GM12878 (cell line): ENCODE results near the gene ZNG1F. TPM values are rescaled to one million over a fixed set of nuclear protein-coding genes. Genes with fewer than 3 reads are reported as not detected.
"Not testable (repeated sequence)": the region's sequence is repeated elsewhere in the genome, so short reads cannot be mapped to it uniquely, and the experiment has no call there.

ENCODE experiments used
- ATAC-seq: fragments of 200-7000 bp; cut with Tn5 transposase; 3 replicates; pipeline ENCODE4 v1.9.1; 2020; ENCODE audit warnings: mild to moderate bottlenecking, moderate library complexity
- BruUV-seq: library from RNA; stranded (reverse); fragments of 400-500 nt; replicated peaks from 2 replicates; lab custom pipeline; 2021; lab: Mats Ljungman, UMichigan
- CTCF ChIA-PET: fragments of 300-600 bp; sonication (Branson Sonifier 250); formaldehyde crosslinking; extraction: SDS; loops from one replicate; lab custom pipeline; 2021; ENCODE audit warnings: inconsistent platforms; lab: Yijun Ruan, JAX
- POLR2A ChIA-PET: fragments of 350-600 bp; formaldehyde crosslinking; extraction: SDS; loops from one replicate; lab custom pipeline; 2021; ENCODE audit warnings: inconsistent platforms; lab: Charles Lee
- RAD21 ChIA-PET: fragments of 300-600 bp; sonication (Branson Sonifier 250); formaldehyde crosslinking; loops from one replicate; lab custom pipeline; 2023; ENCODE audit warnings: antibody characterized with exemption; ENCODE audit not compliant: unreplicated experiment; lab: Charles Lee
- SMC1A ChIA-PET: fragments of 300-600 bp; sonication (Branson Sonifier 250); formaldehyde crosslinking; loops from one replicate; lab custom pipeline; 2023; ENCODE audit not compliant: unreplicated experiment, uncharacterized antibody; lab: Charles Lee
- DNase-seq: peaks from one replicate; pipeline ENCODE4 v3.0.0-alpha.2; 2011; ENCODE audit warnings: low read depth, low spot score
- FAIRE-seq: peaks from 3 replicates; lab custom pipeline; 2011; peaks lifted over from hg19 to GRCh38; lab: Jason Lieb, UNC
- H2AFZ ChIP-seq: 2 replicates; pipeline ENCODE4 v1.6.0; 2011; ENCODE audit warnings: low read depth, low read length, control low read depth; ENCODE audit not compliant: control insufficient read depth
- H3K27ac ChIP-seq: 2 replicates; pipeline ENCODE4 v1.5.1; 2011; ENCODE audit warnings: control low read depth; ENCODE audit not compliant: control insufficient read depth, insufficient read depth
- H3K27me3 ChIP-seq, 2 experiments: replicated peaks in 1 of 2; 2 replicates each; pipeline versions ENCODE4 v1.6.0 to v1.6.1; 2011; ENCODE audit warnings: low read length in 1 of 2; ENCODE audit not compliant: control insufficient read depth in 2 of 2, insufficient read depth in 2 of 2
- H3K36me3 ChIP-seq, 2 experiments: 2 replicates each; pipeline ENCODE4 v1.5.1; 2011; ENCODE audit warnings: low read length in 1 of 2; ENCODE audit not compliant: control insufficient read depth in 2 of 2, insufficient read depth in 2 of 2
- H3K4me1 ChIP-seq: 2 replicates; pipeline ENCODE4 v1.6.1; 2011; ENCODE audit warnings: mild to moderate bottlenecking, low read length, moderate library complexity, mixed read lengths; ENCODE audit not compliant: control insufficient read depth, insufficient read depth
- H3K4me2 ChIP-seq: 2 replicates; pipeline ENCODE4 v1.6.0; 2011; ENCODE audit warnings: control low read depth; ENCODE audit not compliant: control insufficient read depth, insufficient read depth
- H3K4me3 ChIP-seq: fragments of 200-600 bp; sonication (generic); 2 replicates; pipeline ENCODE4 v1.5.1; 2016
- H3K79me2 ChIP-seq: 2 replicates; pipeline ENCODE4 v1.6.0; 2011; ENCODE audit warnings: low read length; ENCODE audit not compliant: control insufficient read depth, insufficient read depth
- H3K9ac ChIP-seq: 2 replicates; pipeline ENCODE4 v1.8.0; 2011; ENCODE audit warnings: low read length, control low read depth, mixed read lengths; ENCODE audit not compliant: control insufficient read depth, insufficient read depth
- H3K9me3 ChIP-seq: replicated peaks from 3 replicates; pipeline ENCODE4 v1.5.1; 2011; ENCODE audit warnings: mild to moderate bottlenecking, low read length; ENCODE audit not compliant: control insufficient read depth, insufficient read depth
- H4K20me1 ChIP-seq: 2 replicates; pipeline ENCODE4 v1.6.0; 2011; ENCODE audit not compliant: control insufficient read depth, insufficient read depth
- WGBS: methylation state at CpG from one replicate; pipeline ENCODE4 v1.1.6; 2016; ENCODE audit warnings: low lambda C conversion rate; ENCODE audit not compliant: insufficient replicate concordance, insufficient coverage; ENCODE audit errors: missing lambda C conversion rate; 5-methylcytosine and 5-hydroxymethylcytosine counted together
- in situ Hi-C: fragments of 300-500 bp; cut with MboI; formaldehyde crosslinking; loops from 9 replicates; pipeline ENCODE4 v1.14.3; 2018; ENCODE audit warnings: mixed read lengths
- intact Hi-C: fragments of 100-400 bp; cut with micrococcal nuclease; formaldehyde crosslinking; loops from one replicate; pipeline ENCODE4 v1.14.2; 2022; ENCODE audit not compliant: unreplicated experiment
- polyA plus RNA-seq, 11 experiments: library from polyadenylated mRNA; depleted of rRNA in 4 of 11; unstranded in 6 of 11; stranded (reverse) in 5 of 11; fragments of >200 nt; fragmentation: Nextera tagmentation in 4 of 11; fragmentation: Illumina TruSeq in 1 of 11; extraction: Ambion mirVana in 4 of 11; extraction: Trizol in 1 of 11; gene quantifications; 1 replicate in 1 of 11; 2 replicates in 10 of 11; pipeline versions ENCODE4 v1.2.1 to v1.2.3, GENCODE V29; 2011 to 2016; ENCODE audit warnings: inconsistent platforms in 2 of 11, missing spikeins in 2 of 11, low read depth in 1 of 11
- total RNA-seq, 4 experiments: library from RNA; depleted of rRNA in 3 of 4; stranded (reverse); fragments of >200 nt in 3 of 4; fragmentation: Illumina TruSeq in 1 of 4; extraction: Trizol in 1 of 4; gene quantifications; 2 replicates each; pipeline versions ENCODE4 v1.2.1 to v1.2.3, GENCODE V29; 2013 to 2021
- TF ChIP-seq, protein P1 (sequence below), 3 experiments: IDR thresholded peaks in 2 of 3; conservative IDR thresholded peaks in 1 of 3; 2 replicates each; pipeline ENCODE4 v1.5.1; 2011; ENCODE audit warnings: low read depth in 3 of 3, low read length in 3 of 3, mild to moderate bottlenecking in 3 of 3, control low read depth in 2 of 3, moderate library complexity in 2 of 3, inconsistent platforms in 1 of 3, mixed read lengths in 1 of 3; ENCODE audit not compliant: control insufficient read depth in 2 of 3, insufficient read depth in 1 of 3; ENCODE audit errors: extremely low read depth in 1 of 3
- TF ChIP-seq, protein P2 (sequence below): fragments of 450-650 bp; IDR thresholded peaks from 2 replicates; pipeline ENCODE4 v1.6.1; 2016; ENCODE audit warnings: mild to moderate bottlenecking

Gene ZNG1F
- total and polyA plus RNA-seq, 10 of the 15 experiments (the other 5 are each of a cell fraction or from before 2014, with no cell fraction given) = 11.7 to 34.6 (median 17.2) TPM

DNA sequence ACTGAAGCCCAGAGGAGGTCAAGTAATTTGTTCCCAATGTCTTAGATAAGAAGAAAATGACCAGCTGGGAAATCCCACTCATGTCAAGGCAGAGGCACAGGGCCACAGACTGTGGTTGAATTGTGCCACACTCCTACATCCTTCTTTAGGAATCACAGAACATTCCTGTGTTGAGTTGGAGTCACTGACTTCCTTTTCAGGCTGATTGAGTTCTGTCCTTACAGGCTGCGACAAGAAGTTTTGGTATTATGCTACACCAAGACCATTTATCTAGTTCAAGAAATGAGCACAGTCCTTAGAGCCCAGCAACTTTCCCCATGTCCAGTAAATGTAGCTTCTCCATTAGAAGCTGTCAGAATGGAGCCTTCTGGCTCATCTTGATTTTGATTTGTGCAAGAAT is 98.7 kb downstream of the ZNG1F start:
- H3K4me3 ChIP-seq, H3K27me3 ChIP-seq, H3K4me2 ChIP-seq, H3K9me3 ChIP-seq, SMC1A ChIA-PET, H4K20me1 ChIP-seq, H3K9ac ChIP-seq, H3K27ac ChIP-seq, H3K4me1 ChIP-seq, H3K36me3 ChIP-seq, DNase-seq, CTCF ChIA-PET, intact Hi-C loops, FAIRE-seq, H2AFZ ChIP-seq, in situ Hi-C loops, RAD21 ChIA-PET, H3K79me2 ChIP-seq, POLR2A ChIA-PET, BruUV-seq, ATAC-seq: not testable (repeated sequence)
- 4% methylated on average over 1 of the region's 1 CpG for WGBS

DNA sequence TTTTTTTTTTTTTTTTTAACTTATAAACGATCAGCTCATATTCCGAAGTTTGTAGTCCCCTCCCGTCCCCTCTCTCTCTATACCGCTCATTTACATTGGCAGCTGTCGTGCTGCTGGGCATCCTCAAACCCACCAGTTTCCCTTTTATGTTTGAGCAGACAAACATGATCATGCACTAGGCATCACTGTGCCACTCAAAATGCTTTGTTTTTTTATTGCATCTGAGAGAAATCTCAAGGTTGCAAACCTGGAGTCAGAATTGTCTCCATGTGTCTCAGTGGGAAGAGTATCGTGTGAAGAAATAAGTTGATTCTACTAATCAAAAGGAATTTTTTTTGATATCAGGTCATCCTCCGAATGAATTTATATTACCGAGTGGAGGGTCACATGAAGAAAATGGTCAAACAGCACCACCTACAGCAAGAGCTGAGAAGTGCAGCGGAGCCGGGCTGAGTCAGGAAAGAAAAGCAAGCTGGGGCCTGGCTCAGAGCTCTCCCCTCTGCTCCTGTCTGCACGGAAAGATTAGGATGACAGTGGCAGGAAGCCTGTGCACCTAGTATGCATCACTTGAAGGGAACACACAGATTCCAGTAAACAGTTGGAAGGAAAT is 100.6 kb downstream of the ZNG1F start:
- TF ChIP-seq, protein P1, sequence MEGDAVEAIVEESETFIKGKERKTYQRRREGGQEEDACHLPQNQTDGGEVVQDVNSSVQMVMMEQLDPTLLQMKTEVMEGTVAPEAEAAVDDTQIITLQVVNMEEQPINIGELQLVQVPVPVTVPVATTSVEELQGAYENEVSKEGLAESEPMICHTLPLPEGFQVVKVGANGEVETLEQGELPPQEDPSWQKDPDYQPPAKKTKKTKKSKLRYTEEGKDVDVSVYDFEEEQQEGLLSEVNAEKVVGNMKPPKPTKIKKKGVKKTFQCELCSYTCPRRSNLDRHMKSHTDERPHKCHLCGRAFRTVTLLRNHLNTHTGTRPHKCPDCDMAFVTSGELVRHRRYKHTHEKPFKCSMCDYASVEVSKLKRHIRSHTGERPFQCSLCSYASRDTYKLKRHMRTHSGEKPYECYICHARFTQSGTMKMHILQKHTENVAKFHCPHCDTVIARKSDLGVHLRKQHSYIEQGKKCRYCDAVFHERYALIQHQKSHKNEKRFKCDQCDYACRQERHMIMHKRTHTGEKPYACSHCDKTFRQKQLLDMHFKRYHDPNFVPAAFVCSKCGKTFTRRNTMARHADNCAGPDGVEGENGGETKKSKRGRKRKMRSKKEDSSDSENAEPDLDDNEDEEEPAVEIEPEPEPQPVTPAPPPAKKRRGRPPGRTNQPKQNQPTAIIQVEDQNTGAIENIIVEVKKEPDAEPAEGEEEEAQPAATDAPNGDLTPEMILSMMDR (IDR thresholded peaks at IDR 0.05 in 2 of 3, conservative IDR thresholded peaks at IDR 0.05 in 1 of 3; ENCODE audit: control insufficient read depth in 2 of 3, extremely low read depth in 1 of 3, insufficient read depth in 1 of 3, low read depth in 3 of 3, low read length in 3 of 3) = peak in 2 of 3 experiments; percentile 15 to 33; a peak in 3 of 6 replicates
- TF ChIP-seq, protein P2, sequence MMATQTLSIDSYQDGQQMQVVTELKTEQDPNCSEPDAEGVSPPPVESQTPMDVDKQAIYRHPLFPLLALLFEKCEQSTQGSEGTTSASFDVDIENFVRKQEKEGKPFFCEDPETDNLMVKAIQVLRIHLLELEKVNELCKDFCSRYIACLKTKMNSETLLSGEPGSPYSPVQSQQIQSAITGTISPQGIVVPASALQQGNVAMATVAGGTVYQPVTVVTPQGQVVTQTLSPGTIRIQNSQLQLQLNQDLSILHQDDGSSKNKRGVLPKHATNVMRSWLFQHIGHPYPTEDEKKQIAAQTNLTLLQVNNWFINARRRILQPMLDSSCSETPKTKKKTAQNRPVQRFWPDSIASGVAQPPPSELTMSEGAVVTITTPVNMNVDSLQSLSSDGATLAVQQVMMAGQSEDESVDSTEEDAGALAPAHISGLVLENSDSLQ = peak; percentile 23; the same call in 1 of the 2 replicates
- TF ChIP-seq, all 136 proteins: peak for 2; not testable (repeated sequence) for 134
- SMC1A ChIA-PET, H2AFZ ChIP-seq, in situ Hi-C loops, DNase-seq, H3K36me3 ChIP-seq, H3K9ac ChIP-seq, H4K20me1 ChIP-seq, H3K4me2 ChIP-seq, H3K9me3 ChIP-seq, H3K4me3 ChIP-seq, H3K79me2 ChIP-seq, BruUV-seq, FAIRE-seq, H3K4me1 ChIP-seq, H3K27ac ChIP-seq, RAD21 ChIA-PET, intact Hi-C loops, H3K27me3 ChIP-seq, POLR2A ChIA-PET: not testable (repeated sequence)
- 0% methylated on average over 7 of the region's 11 CpGs for WGBS
- ATAC-seq = peak; percentile 87
- CTCF ChIA-PET = interaction anchor here (1.1 to 1.3 kb wide), 2 partner anchors 97 to 99 kb away, joined by 3 to 4 read pairs; no protein-coding TSS in a partner anchor

DNA sequence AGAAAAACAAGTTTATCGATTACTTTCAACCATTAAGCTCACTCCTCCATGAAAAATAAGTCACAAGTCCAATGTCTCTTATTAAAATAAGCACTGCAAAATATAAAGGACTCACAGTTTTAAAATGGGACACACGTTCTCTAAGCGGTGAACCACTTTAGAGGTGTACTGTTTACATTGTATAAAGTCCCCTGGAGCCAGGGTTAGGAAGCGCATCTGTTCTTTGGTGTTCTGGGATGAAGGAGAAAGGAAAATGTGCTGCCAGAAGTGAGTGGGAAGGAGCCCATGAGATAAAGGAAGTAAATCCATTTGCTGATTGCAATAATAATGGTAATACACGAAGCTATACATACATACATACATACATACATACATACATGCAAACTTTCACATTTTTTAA is 101.2 kb downstream of the ZNG1F start:
- H3K9ac ChIP-seq, FAIRE-seq, SMC1A ChIA-PET, H3K36me3 ChIP-seq, intact Hi-C loops, H3K9me3 ChIP-seq, H3K4me2 ChIP-seq, H3K27ac ChIP-seq, ATAC-seq, H3K4me3 ChIP-seq, H3K79me2 ChIP-seq, H4K20me1 ChIP-seq, BruUV-seq, H3K27me3 ChIP-seq, H3K4me1 ChIP-seq, DNase-seq, RAD21 ChIA-PET, H2AFZ ChIP-seq, in situ Hi-C loops, POLR2A ChIA-PET: not testable (repeated sequence)
- CTCF ChIA-PET = interaction anchor here (1.1 to 1.3 kb wide), 2 partner anchors 96 to 98 kb away, joined by 3 to 4 read pairs; no protein-coding TSS in a partner anchor
- 58% methylated on average over 5 of the region's 5 CpGs for WGBS
